GM23338 (cell line): ENCODE measurements around the gene RAVER1. TPM values are rescaled to one million over a fixed set of nuclear protein-coding genes. Genes with fewer than 3 reads are reported as not detected.

Source experiments
- ATAC-seq: fragments of 200-7000 bp; cut with Tn5 transposase; 3 replicates; pipeline ENCODE4 v1.9.1; 2020
- DNase-seq: peaks from one replicate; pipeline ENCODE4 v3.0.0-alpha.2; 2015; ENCODE audit warnings: low spot score
- H2AFZ ChIP-seq: fragments of 200-600 bp; sonication (generic); 2 replicates; pipeline ENCODE4 v1.8.0; 2016; ENCODE audit warnings: antibody characterized with exemption, mild to moderate bottlenecking, moderate library complexity
- H3F3A ChIP-seq: fragments of 200-600 bp; sonication (generic); replicated peaks from 2 replicates; pipeline ENCODE4 v1.8.0; 2017; ENCODE audit warnings: antibody characterized with exemption, mixed run types, low read depth
- H3K27ac ChIP-seq: fragments of 200-600 bp; sonication (generic); 2 replicates; pipeline ENCODE4 v1.6.1; 2016; ENCODE audit warnings: low read depth
- H3K27me3 ChIP-seq: fragments of 200-600 bp; sonication (generic); 2 replicates; pipeline ENCODE4 v1.8.0; 2016; ENCODE audit warnings: mild to moderate bottlenecking, mixed run types, moderate library complexity; ENCODE audit not compliant: insufficient read depth
- H3K36me3 ChIP-seq: fragments of 200-600 bp; sonication (generic); 2 replicates; pipeline ENCODE4 v1.8.0; 2016; ENCODE audit warnings: mild to moderate bottlenecking; ENCODE audit not compliant: insufficient read depth
- H3K4me1 ChIP-seq: fragments of 200-600 bp; sonication (generic); 2 replicates; pipeline ENCODE4 v1.8.0; 2016; ENCODE audit warnings: mild to moderate bottlenecking, moderate library complexity; ENCODE audit not compliant: insufficient read depth
- H3K4me2 ChIP-seq: fragments of 200-600 bp; sonication (generic); 2 replicates; pipeline ENCODE4 v1.7.1; 2017; ENCODE audit warnings: mixed run types
- H3K4me3 ChIP-seq: fragments of 200-600 bp; sonication (generic); 2 replicates; pipeline ENCODE4 v1.6.1; 2016; ENCODE audit warnings: mixed run types
- H3K79me2 ChIP-seq: fragments of 200-600 bp; sonication (generic); replicated peaks from 2 replicates; pipeline ENCODE4 v1.8.0; 2017; ENCODE audit warnings: mild to moderate bottlenecking; ENCODE audit not compliant: insufficient read depth
- H3K9me2 ChIP-seq: fragments of 200-600 bp; sonication (generic); 2 replicates; pipeline ENCODE4 v1.8.0; 2017; ENCODE audit not compliant: insufficient read depth
- H4K20me1 ChIP-seq: fragments of 200-600 bp; sonication (generic); replicated peaks from 2 replicates; pipeline ENCODE4 v1.8.0; 2017; ENCODE audit warnings: mild to moderate bottlenecking; ENCODE audit not compliant: insufficient read depth
- H3K27ac Mint-ChIP-seq: 2 replicates; pipeline ENCODE4 v1.8.0; 2020; ENCODE audit warnings: inconsistent platforms, mild to moderate bottlenecking, moderate library complexity, mixed read lengths
- H3K27me3 Mint-ChIP-seq: 3 replicates; pipeline ENCODE4 v1.8.0; 2022; ENCODE audit warnings: low read depth, mild to moderate bottlenecking, moderate library complexity, mixed read lengths, inconsistent platforms; ENCODE audit not compliant: insufficient read depth, poor library complexity
- H3K36me3 Mint-ChIP-seq: 3 replicates; pipeline ENCODE4 v1.8.0; 2021; ENCODE audit warnings: low read depth, mild to moderate bottlenecking, inconsistent platforms, moderate library complexity, mixed read lengths
- H3K4me1 Mint-ChIP-seq: 3 replicates; pipeline ENCODE4 v1.8.0; 2020; ENCODE audit warnings: mild to moderate bottlenecking, inconsistent platforms, mixed read lengths
- H3K4me3 Mint-ChIP-seq: 3 replicates; pipeline ENCODE4 v1.8.0; 2021; ENCODE audit warnings: moderate library complexity, mild to moderate bottlenecking, inconsistent platforms, mixed read lengths
- H3K9me3 Mint-ChIP-seq: 3 replicates; pipeline ENCODE4 v1.8.0; 2020; ENCODE audit warnings: moderate library complexity, mild to moderate bottlenecking, inconsistent platforms, mixed read lengths
- NANOG ChIP-seq: IDR thresholded peaks from 2 replicates; pipeline ENCODE4 v1.6.1; 2016; ENCODE audit warnings: antibody characterized with exemption, borderline replicate concordance
- POLR2AphosphoS5 ChIP-seq: IDR thresholded peaks from 2 replicates; pipeline ENCODE4 v1.6.1; 2016; ENCODE audit warnings: antibody characterized with exemption, low read depth
- ZNF114 ChIP-seq: fragments of 250-450 bp; sonication (Bioruptor Pico); IDR thresholded peaks from 2 replicates; pipeline ENCODE4 v1.5.0; 2020; ENCODE audit warnings: mild to moderate bottlenecking, moderate library complexity
- polyA plus RNA-seq: library from polyadenylated mRNA; unstranded; fragments of >200 nt; fragmentation: Nextera tagmentation; extraction: Ambion mirVana; gene quantifications from 2 replicates; pipeline ENCODE4 v1.2.1, GENCODE V29; 2016
- total RNA-seq: library from RNA; depleted of rRNA; stranded (reverse); fragments of >200 nt; shearing (Covaris generic); gene quantifications from 2 replicates; pipeline ENCODE4 v1.2.3, GENCODE V29; 2014
- TF ChIP-seq, protein P1 (sequence below): IDR thresholded peaks from 2 replicates; pipeline ENCODE4 v1.6.1; 2016; ENCODE audit warnings: antibody characterized with exemption
- TF ChIP-seq, protein P2 (sequence below): IDR thresholded peaks from one replicate; pipeline ENCODE4 v1.6.1; 2018; ENCODE audit warnings: antibody characterized with exemption; ENCODE audit not compliant: unreplicated experiment
- TF ChIP-seq, protein P3 (sequence below): fragments of 250-450 bp; sonication (Bioruptor Pico); IDR thresholded peaks from 2 replicates; pipeline ENCODE4 v1.5.0; 2020; ENCODE audit warnings: mild to moderate bottlenecking, moderate library complexity

The RAVER1 gene
- total and polyA plus RNA-seq, 2 experiments from 2014 or later = 25.5 to 88.3 TPM

DNA sequence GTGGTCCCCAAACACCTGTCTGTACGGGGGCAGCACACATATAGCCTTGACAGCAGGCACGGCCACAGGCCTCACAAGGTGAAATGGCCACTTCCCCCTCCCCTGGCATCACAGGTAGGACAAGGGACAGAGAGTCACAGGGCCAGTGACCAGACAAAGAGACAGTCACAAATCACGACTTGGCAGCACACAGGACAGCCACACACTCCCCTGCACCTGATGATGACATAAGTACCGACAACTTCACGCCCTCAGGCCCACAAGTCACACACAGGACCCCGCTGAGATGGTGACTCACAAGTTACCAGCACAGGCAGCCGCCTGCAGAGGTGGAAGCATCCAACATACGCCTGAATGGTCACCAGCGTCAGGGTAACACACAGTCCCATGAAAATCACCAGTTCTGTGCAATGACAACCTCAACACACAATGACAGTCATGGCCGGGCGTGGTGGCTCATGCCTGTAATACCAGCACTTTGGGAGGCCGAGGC is 30.5 kb upstream of the RAVER1 start:
- Mint-ChIP-seq H3K27me3 (peaks cover 4% of the 10 kb centered on the region), H3K9me3 (no peaks in the 10 kb centered on the region; the same call in 2 of the 3 replicates), H3K36me3 (peaks cover 32% of the 10 kb centered on the region), H3K4me3 (no peak overlapping the region), H3K4me1 (no peaks in the 10 kb centered on the region), H3K27ac (no peak overlapping the region)
- H3K4me1 ChIP-seq = no peaks in the 10 kb centered on the region
- no peaks in the 10 kb centered on the region for H3K27me3 ChIP-seq
- H2AFZ ChIP-seq = no peak overlapping the region
- H3K4me3 ChIP-seq = no peak overlapping the region
- ATAC-seq (no peak), DNase-seq (no peak)
- H3K27ac ChIP-seq = no peak overlapping the region
- no peaks in the 10 kb centered on the region for H3K79me2 ChIP-seq
- H3K36me3 ChIP-seq = no peaks in the 10 kb centered on the region; the same call in 1 of the 2 replicates
- H4K20me1 ChIP-seq = 0 out of 2 replicates have a peak, but pooled peaks cover 3% of the 10 kb centered on the region
- H3F3A ChIP-seq = no peaks in the 10 kb centered on the region
- no peak overlapping the region for H3K4me2 ChIP-seq
- TF ChIP-seq, protein P1, sequence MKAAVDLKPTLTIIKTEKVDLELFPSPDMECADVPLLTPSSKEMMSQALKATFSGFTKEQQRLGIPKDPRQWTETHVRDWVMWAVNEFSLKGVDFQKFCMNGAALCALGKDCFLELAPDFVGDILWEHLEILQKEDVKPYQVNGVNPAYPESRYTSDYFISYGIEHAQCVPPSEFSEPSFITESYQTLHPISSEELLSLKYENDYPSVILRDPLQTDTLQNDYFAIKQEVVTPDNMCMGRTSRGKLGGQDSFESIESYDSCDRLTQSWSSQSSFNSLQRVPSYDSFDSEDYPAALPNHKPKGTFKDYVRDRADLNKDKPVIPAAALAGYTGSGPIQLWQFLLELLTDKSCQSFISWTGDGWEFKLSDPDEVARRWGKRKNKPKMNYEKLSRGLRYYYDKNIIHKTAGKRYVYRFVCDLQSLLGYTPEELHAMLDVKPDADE = no peak
- TF ChIP-seq ZNF114 (CRISPR knock-in tag) (no peak), NANOG (no peak)
- TF ChIP-seq, protein P2, sequence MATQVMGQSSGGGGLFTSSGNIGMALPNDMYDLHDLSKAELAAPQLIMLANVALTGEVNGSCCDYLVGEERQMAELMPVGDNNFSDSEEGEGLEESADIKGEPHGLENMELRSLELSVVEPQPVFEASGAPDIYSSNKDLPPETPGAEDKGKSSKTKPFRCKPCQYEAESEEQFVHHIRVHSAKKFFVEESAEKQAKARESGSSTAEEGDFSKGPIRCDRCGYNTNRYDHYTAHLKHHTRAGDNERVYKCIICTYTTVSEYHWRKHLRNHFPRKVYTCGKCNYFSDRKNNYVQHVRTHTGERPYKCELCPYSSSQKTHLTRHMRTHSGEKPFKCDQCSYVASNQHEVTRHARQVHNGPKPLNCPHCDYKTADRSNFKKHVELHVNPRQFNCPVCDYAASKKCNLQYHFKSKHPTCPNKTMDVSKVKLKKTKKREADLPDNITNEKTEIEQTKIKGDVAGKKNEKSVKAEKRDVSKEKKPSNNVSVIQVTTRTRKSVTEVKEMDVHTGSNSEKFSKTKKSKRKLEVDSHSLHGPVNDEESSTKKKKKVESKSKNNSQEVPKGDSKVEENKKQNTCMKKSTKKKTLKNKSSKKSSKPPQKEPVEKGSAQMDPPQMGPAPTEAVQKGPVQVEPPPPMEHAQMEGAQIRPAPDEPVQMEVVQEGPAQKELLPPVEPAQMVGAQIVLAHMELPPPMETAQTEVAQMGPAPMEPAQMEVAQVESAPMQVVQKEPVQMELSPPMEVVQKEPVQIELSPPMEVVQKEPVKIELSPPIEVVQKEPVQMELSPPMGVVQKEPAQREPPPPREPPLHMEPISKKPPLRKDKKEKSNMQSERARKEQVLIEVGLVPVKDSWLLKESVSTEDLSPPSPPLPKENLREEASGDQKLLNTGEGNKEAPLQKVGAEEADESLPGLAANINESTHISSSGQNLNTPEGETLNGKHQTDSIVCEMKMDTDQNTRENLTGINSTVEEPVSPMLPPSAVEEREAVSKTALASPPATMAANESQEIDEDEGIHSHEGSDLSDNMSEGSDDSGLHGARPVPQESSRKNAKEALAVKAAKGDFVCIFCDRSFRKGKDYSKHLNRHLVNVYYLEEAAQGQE = no peak
- no peaks in the 10 kb centered on the region for H3K9me2 ChIP-seq

DNA sequence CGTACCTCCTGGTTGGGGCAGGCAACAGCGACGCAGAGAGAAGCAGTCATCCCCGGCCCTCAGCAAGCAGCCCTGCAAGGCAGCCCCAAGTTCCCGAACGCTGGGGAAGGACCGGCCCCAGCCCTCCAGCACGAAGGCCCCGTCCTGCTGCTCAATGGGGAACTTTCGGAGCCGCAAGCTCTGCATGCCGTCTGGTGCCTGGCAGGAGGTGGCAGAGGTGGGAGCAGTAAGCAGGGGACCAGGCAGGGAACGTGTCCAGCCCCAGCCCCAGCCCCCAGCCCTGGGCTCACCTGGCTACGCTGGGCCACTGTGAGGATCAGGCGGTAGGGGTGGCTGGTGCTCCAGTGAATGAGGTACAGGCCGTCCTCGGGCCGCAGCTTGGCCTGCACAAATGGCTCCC is 28.9 kb upstream of the RAVER1 start:
- Histone ChIP-seq H3K36me3 (no peaks in the 10 kb centered on the region; the same call in 1 of the 2 replicates), H3K27me3 (no peaks in the 10 kb centered on the region), H3K9me2 (no peaks in the 10 kb centered on the region), H2AFZ (no peak overlapping the region), H3K79me2 (no peaks in the 10 kb centered on the region), H3K27ac (no peak overlapping the region), H3K4me3 (no peak overlapping the region), H3K4me2 (no peak overlapping the region), H3F3A (no peaks in the 10 kb centered on the region), H4K20me1 (0 out of 2 replicates have a peak, but pooled peaks cover 3% of the 10 kb centered on the region), H3K4me1 (no peaks in the 10 kb centered on the region)
- Mint-ChIP-seq H3K36me3 (peaks cover 21% of the 10 kb centered on the region), H3K27ac (no peak overlapping the region), H3K27me3 (peaks cover 2% of the 10 kb centered on the region), H3K9me3 (no peaks in the 10 kb centered on the region; the same call in 2 of the 3 replicates), H3K4me1 (no peaks in the 10 kb centered on the region), H3K4me3 (no peak overlapping the region)
- ATAC-seq (no peak), DNase-seq (no peak)
- TF ChIP-seq, protein P3, sequence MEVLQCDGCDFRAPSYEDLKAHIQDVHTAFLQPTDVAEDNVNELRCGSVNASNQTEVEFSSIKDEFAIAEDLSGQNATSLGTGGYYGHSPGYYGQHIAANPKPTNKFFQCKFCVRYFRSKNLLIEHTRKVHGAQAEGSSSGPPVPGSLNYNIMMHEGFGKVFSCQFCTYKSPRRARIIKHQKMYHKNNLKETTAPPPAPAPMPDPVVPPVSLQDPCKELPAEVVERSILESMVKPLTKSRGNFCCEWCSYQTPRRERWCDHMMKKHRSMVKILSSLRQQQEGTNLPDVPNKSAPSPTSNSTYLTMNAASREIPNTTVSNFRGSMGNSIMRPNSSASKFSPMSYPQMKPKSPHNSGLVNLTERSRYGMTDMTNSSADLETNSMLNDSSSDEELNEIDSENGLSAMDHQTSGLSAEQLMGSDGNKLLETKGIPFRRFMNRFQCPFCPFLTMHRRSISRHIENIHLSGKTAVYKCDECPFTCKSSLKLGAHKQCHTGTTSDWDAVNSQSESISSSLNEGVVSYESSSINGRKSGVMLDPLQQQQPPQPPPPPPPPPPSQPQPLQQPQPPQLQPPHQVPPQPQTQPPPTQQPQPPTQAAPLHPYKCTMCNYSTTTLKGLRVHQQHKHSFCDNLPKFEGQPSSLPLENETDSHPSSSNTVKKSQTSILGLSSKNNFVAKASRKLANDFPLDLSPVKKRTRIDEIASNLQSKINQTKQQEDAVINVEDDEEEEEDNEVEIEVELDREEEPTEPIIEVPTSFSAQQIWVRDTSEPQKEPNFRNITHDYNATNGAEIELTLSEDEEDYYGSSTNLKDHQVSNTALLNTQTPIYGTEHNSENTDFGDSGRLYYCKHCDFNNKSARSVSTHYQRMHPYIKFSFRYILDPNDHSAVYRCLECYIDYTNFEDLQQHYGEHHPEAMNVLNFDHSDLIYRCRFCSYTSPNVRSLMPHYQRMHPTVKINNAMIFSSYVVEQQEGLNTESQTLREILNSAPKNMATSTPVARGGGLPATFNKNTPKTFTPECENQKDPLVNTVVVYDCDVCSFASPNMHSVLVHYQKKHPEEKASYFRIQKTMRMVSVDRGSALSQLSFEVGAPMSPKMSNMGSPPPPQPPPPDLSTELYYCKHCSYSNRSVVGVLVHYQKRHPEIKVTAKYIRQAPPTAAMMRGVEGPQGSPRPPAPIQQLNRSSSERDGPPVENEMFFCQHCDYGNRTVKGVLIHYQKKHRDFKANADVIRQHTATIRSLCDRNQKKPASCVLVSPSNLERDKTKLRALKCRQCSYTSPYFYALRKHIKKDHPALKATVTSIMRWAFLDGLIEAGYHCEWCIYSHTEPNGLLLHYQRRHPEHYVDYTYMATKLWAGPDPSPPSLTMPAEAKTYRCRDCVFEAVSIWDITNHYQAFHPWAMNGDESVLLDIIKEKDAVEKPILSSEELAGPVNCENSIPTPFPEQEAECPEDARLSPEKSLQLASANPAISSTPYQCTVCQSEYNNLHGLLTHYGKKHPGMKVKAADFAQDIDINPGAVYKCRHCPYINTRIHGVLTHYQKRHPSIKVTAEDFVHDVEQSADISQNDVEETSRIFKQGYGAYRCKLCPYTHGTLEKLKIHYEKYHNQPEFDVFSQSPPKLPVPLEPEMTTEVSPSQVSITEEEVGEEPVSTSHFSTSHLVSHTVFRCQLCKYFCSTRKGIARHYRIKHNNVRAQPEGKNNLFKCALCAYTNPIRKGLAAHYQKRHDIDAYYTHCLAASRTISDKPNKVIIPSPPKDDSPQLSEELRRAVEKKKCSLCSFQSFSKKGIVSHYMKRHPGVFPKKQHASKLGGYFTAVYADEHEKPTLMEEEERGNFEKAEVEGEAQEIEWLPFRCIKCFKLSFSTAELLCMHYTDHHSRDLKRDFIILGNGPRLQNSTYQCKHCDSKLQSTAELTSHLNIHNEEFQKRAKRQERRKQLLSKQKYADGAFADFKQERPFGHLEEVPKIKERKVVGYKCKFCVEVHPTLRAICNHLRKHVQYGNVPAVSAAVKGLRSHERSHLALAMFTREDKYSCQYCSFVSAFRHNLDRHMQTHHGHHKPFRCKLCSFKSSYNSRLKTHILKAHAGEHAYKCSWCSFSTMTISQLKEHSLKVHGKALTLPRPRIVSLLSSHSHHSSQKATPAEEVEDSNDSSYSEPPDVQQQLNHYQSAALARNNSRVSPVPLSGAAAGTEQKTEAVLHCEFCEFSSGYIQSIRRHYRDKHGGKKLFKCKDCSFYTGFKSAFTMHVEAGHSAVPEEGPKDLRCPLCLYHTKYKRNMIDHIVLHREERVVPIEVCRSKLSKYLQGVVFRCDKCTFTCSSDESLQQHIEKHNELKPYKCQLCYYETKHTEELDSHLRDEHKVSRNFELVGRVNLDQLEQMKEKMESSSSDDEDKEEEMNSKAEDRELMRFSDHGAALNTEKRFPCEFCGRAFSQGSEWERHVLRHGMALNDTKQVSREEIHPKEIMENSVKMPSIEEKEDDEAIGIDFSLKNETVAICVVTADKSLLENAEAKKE (CRISPR knock-in tag) = no peak
- TF ChIP-seq, protein P2 = no peak
- no peak for TF ChIP-seq POLR2AphosphoS5
